Cardiac muscle cell (in vitro differentiated cells and primary cell): Measurements from ENCODE around the gene CDK4. TPM values are rescaled to one million over a fixed set of nuclear protein-coding genes. Genes with fewer than 3 reads are reported as not detected.
"Not testable (repeated sequence)": the region's sequence is repeated elsewhere in the genome, so short reads cannot be mapped to it uniquely, and the experiment has no call there.

Source experiments
- DNase-seq, 2 donors: peaks; one replicate each; pipeline versions ENCODE4 v3.0.0 to v3.0.0-alpha.2; 2010 to 2017; ENCODE audit warnings: low read depth in 1 of 2, low spot score in 1 of 2
- H3K27ac ChIP-seq: fragments of 200-600 bp; sonication (generic); 2 replicates; pipeline ENCODE4 v1.5.1; 2016
- H3K27me3 ChIP-seq: fragments of 200-600 bp; sonication (generic); 2 replicates; pipeline ENCODE4 v1.6.0; 2016; ENCODE audit warnings: control low read depth
- H3K36me3 ChIP-seq: fragments of 200-600 bp; sonication (generic); 2 replicates; pipeline ENCODE4 v1.5.1; 2016; ENCODE audit warnings: control low read depth
- H3K4me1 ChIP-seq: fragments of 200-600 bp; sonication (generic); 2 replicates; pipeline ENCODE4 v1.8.1; 2017; ENCODE audit warnings: low read depth, mild to moderate bottlenecking, mixed run types
- H3K4me3 ChIP-seq: fragments of 200-600 bp; sonication (generic); 2 replicates; pipeline ENCODE4 v1.5.1; 2016; ENCODE audit warnings: mild to moderate bottlenecking
- H3K9me3 ChIP-seq: fragments of 200-600 bp; sonication (generic); 2 replicates; pipeline ENCODE4 v1.5.1; 2017; ENCODE audit warnings: low read depth, mild to moderate bottlenecking, control low read depth
- CTCF ChIP-seq: IDR thresholded peaks from 2 replicates; pipeline ENCODE4 v1.5.1; 2012; ENCODE audit warnings: low read depth, mild to moderate bottlenecking, low read length
- polyA plus RNA-seq: library from polyadenylated mRNA; unstranded; fragments of >200 nt; fragmentation: Nextera tagmentation; extraction: Ambion mirVana; gene quantifications from 2 replicates; pipeline ENCODE4 v1.2.1, GENCODE V29; 2016
- total RNA-seq: library from RNA; depleted of rRNA; stranded (reverse); fragments of >200 nt; gene quantifications from 2 replicates; pipeline ENCODE4 v1.2.3, GENCODE V29; 2016

CDK4 gene
- total and polyA plus RNA-seq, 2 experiments from 2014 or later = 75.8 to 172 TPM

DNA sequence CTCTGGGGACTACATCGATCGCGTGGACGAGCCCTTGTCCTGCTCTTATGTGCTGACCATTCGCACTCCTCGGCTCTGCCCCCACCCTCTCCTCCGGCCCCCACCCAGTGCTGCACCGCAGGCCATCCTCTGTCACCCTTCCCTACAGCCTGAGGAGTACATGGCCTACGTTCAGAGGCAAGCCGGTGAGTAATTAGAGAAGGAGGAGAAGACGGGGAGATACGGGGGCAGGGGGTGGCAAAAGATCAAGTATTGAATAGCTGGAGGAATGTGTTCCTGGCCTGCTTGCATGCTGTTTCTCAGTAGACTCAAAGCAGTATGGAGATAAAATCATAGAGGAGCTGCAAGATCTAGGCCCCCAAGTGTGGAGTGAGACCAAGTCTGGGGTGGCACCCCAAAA is 36.3 kb downstream of the CDK4 start:
- DNase-seq = no peak
- no peak overlapping the region for H3K27ac ChIP-seq
- no peaks in the 10 kb centered on the region for H3K27me3 ChIP-seq
- no peaks in the 10 kb centered on the region for H3K4me1 ChIP-seq
- no peaks in the 10 kb centered on the region for H3K9me3 ChIP-seq
- no peak overlapping the region for H3K4me3 ChIP-seq
- TF ChIP-seq CTCF = no peak
- H3K36me3 ChIP-seq = peaks cover 17% of the 10 kb centered on the region

DNA sequence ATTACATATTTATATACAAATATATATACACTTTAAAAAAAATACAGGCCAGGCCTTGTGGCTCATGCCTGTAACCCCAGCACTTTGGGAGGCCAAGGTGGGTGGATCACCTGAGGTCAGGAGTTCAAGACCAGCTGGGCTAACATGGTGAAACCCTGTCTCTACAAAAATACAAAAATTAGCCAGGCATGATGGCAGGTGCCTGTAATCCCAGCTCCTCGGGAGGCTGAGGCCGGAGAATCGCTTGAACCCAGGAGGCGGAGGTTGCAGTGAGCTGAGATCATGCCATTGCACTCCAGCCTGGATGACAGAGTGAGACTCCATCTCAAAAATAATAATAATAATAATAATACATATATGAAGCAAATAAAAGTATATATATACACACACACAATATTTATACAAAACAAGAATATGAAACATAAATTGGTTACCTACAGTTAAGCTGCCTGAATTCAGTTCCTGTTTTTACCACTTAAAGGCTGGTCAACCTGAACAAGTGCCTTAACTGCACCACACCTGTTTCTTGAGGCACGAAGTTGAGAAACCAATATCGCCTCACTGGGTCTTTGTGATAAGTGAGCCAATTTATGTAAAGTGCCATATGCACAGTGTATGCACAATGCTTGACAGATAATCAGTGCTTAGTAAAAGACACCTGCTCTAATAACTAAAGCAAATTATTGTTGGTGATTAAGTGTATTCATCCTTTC is 36.9 kb downstream of the CDK4 start:
- not testable (repeated sequence) for DNase-seq
- peaks cover 17% of the 10 kb centered on the region for H3K36me3 ChIP-seq

GRCh38 chr12:57713209-57713608 is 38.9 kb downstream of the CDK4 start:
- Histone ChIP-seq H3K9me3 (no peaks in the 10 kb centered on the region), H3K27me3 (no peaks in the 10 kb centered on the region), H3K36me3 (peaks cover 5% of the 10 kb centered on the region), H3K27ac (no peak overlapping the region), H3K4me3 (no peak overlapping the region), H3K4me1 (no peaks in the 10 kb centered on the region)
- no peak for TF ChIP-seq CTCF
- DNase-seq = no peak

More for the DNA sequence above, 36.9 kb downstream of the CDK4 start:
- H3K27me3 ChIP-seq, H3K4me3 ChIP-seq, H3K4me1 ChIP-seq, H3K9me3 ChIP-seq, H3K27ac ChIP-seq: not testable (repeated sequence)

DNA sequence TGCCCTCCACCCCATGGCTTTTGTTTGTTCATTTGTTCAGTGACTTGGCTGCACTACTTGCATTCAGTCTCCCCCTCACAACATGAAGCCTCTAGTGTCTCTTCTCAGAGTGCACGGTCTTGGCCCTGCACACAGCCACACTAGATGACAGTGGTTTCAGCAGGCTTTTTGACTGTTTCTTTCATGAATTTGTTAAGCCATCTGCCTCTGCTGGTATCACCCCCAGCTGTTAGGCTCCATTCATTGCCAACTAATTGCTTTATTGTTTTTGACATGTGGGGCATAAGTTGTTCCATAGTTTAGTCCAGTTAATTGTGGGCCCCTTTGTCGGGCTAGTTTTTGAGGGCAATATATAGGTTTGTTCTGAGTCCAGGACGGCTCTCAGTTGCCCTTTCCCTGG is 39.4 kb downstream of the CDK4 start:
- Histone ChIP-seq H3K4me3 (no peak overlapping the region), H3K4me1 (no peaks in the 10 kb centered on the region), H3K36me3 (peaks cover 2% of the 10 kb centered on the region), H3K9me3 (no peaks in the 10 kb centered on the region), H3K27ac (no peak overlapping the region), H3K27me3 (no peaks in the 10 kb centered on the region)
- no peak for TF ChIP-seq CTCF
- DNase-seq = no peak

GRCh38 chr12:57708296-57708695 is 43.8 kb downstream of the CDK4 start:
- H3K9me3 ChIP-seq = no peaks in the 10 kb centered on the region
- no peak for DNase-seq
- H3K27me3 ChIP-seq = no peaks in the 10 kb centered on the region
- TF ChIP-seq CTCF = no peak
- H3K36me3 ChIP-seq = no peaks in the 10 kb centered on the region
- no peaks in the 10 kb centered on the region for H3K4me1 ChIP-seq
- no peak overlapping the region for H3K4me3 ChIP-seq
- H3K27ac ChIP-seq = no peak overlapping the region

DNA sequence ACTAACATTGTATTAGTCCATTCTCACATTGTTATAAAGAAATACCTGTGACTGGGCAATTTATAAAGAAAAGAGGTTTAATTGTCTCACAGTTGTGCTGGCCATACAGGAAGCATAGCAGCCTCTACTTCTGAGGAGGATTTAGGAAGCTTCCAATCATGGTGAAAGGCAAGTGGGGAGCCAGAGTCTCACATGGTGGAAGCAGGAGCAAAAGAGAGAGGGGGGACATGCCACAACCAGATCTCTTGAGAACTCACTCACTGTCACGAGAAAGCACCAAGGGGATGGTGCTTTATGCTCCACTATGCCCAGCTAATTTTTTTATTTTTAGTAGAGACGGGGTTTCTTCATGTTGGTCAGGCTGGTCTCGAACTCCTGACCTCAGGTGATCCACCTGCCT is 44.9 kb downstream of the CDK4 start:
- no peaks in the 10 kb centered on the region for H3K36me3 ChIP-seq
- no peak for DNase-seq

More for the DNA sequence above, 44.9 kb downstream of the CDK4 start:
- TF ChIP-seq CTCF = no peak
- H3K4me3 ChIP-seq = no peak overlapping the region
- no peak overlapping the region for H3K27ac ChIP-seq
- H3K4me1 ChIP-seq = no peaks in the 10 kb centered on the region
- H3K27me3 ChIP-seq = no peaks in the 10 kb centered on the region
- no peaks in the 10 kb centered on the region for H3K9me3 ChIP-seq
